HCT116 (cell line): ENCODE data around the gene CDH22. TPM values are rescaled to one million over a fixed set of nuclear protein-coding genes. Genes with fewer than 3 reads are reported as not detected.

Experiments
- ATAC-seq: fragments of 200-7000 bp; cut with Tn5 transposase; 2 replicates; pipeline ENCODE4 v1.9.1; 2020; ENCODE audit warnings: mild to moderate bottlenecking, moderate library complexity
- BruUV-seq: library from RNA; stranded (reverse); fragments of 400-500 nt; replicated peaks from 2 replicates; lab custom pipeline; 2021; lab: Mats Ljungman, UMichigan
- CTCF ChIA-PET: fragments of 300-600 bp; sonication (Branson Sonifier 250); formaldehyde crosslinking; loops from one replicate; lab custom pipeline; 2021; ENCODE audit warnings: antibody characterized with exemption; lab: Charles Lee
- POLR2A ChIA-PET: fragments of 300-600, 350-600 bp; sonication (Branson Sonifier 250); formaldehyde crosslinking; loops from one replicate; lab custom pipeline; 2021; ENCODE audit warnings: antibody characterized with exemption; lab: Charles Lee
- RAD21 ChIA-PET, 2 experiments: fragments of 300-600 bp; sonication (Branson Sonifier 250); formaldehyde crosslinking; loops; one replicate each; lab custom pipeline; 2023; ENCODE audit warnings: low total read pairs in 2 of 2; ENCODE audit not compliant: uncharacterized antibody in 2 of 2, unreplicated experiment in 2 of 2, low non-redundant PET in 1 of 2; lab: Charles Lee
- DNase-seq: peaks from one replicate; pipeline ENCODE4 v3.0.0-alpha.2; 2010; ENCODE audit warnings: low read depth, low spot score
- H2AFZ ChIP-seq: fragments of 200-600 bp; shearing (Covaris generic), sonication (generic); 2 replicates; pipeline ENCODE4 v1.6.1; 2017; ENCODE audit warnings: low read depth, mixed run types, mixed read lengths, antibody characterized with exemption, low read length; ENCODE audit not compliant: poor library complexity, severe bottlenecking
- H3K27ac ChIP-seq: 2 replicates; pipeline ENCODE4 v1.5.1; 2012; ENCODE audit warnings: low read depth, low read length
- H3K27me3 ChIP-seq: fragments of 200-600 bp; sonication (generic); 2 replicates; pipeline ENCODE4 v1.6.1; 2016; ENCODE audit warnings: mixed run types, low read length, mixed read lengths; ENCODE audit not compliant: insufficient read depth
- H3K36me3 ChIP-seq, 2 experiments: fragments of 200-500 bp in 1 of 2; fragments of 200-600 bp in 1 of 2; sonication (Bioruptor generic) in 1 of 2; sonication (generic) in 1 of 2; 2 replicates each; pipeline versions ENCODE4 v1.5.1 to v1.6.1; 2014 to 2016; ENCODE audit warnings: low read length in 2 of 2, inconsistent platforms in 1 of 2, mixed read lengths in 1 of 2, mixed run types in 1 of 2; ENCODE audit not compliant: insufficient read depth in 2 of 2, control insufficient read depth in 1 of 2
- H3K4me1 ChIP-seq, 2 experiments: fragments of 200-600 bp in 1 of 2; sonication (generic) in 1 of 2; 2 replicates each; pipeline versions ENCODE4 v1.5.1 to v1.6.1; 2012 to 2017; ENCODE audit warnings: low read length in 2 of 2, inconsistent platforms in 1 of 2, mild to moderate bottlenecking in 1 of 2, mixed read lengths in 1 of 2, mixed run types in 1 of 2, moderate library complexity in 1 of 2; ENCODE audit not compliant: insufficient read depth in 2 of 2, control insufficient read depth in 1 of 2
- H3K4me2 ChIP-seq: fragments of 200-600 bp; sonication (generic); 2 replicates; pipeline ENCODE4 v1.6.1; 2017; ENCODE audit warnings: mixed run types, low read length, mixed read lengths
- H3K4me3 ChIP-seq, 2 experiments: fragments of 200-600 bp in 1 of 2; sonication (generic) in 1 of 2; replicated peaks in 1 of 2; 2 replicates each; pipeline ENCODE4 v1.5.1; 2011 to 2016; ENCODE audit warnings: low read length in 2 of 2, control low read depth in 1 of 2, low read depth in 1 of 2, mild to moderate bottlenecking in 1 of 2, mixed read lengths in 1 of 2, mixed run types in 1 of 2
- H3K79me2 ChIP-seq: fragments of 200-600 bp; sonication (generic); 2 replicates; pipeline ENCODE4 v1.6.1; 2017; ENCODE audit warnings: mild to moderate bottlenecking, mixed run types, low read length, moderate library complexity, mixed read lengths; ENCODE audit not compliant: insufficient read depth
- H3K9ac ChIP-seq: fragments of 200-600 bp; sonication (generic); 2 replicates; pipeline ENCODE4 v1.6.1; 2016; ENCODE audit warnings: low read length, mixed read lengths
- H3K9me2 ChIP-seq: fragments of 200-600 bp; sonication (generic), shearing (Covaris generic); 2 replicates; pipeline ENCODE4 v1.6.1; 2017; ENCODE audit warnings: mixed run types, mild to moderate bottlenecking, moderate library complexity; ENCODE audit not compliant: insufficient read depth
- H3K9me3 ChIP-seq, 2 experiments: fragments of 200-500 bp in 1 of 2; fragments of 200-600 bp in 1 of 2; sonication (Bioruptor generic) in 1 of 2; sonication (generic) in 1 of 2; 2 replicates each; pipeline ENCODE4 v1.6.1; 2014 to 2017; ENCODE audit warnings: low read length in 2 of 2, mixed read lengths in 2 of 2, inconsistent platforms in 1 of 2, low read depth in 1 of 2, mild to moderate bottlenecking in 1 of 2, mixed run types in 1 of 2, moderate library complexity in 1 of 2; ENCODE audit not compliant: control insufficient read depth in 1 of 2, insufficient read depth in 1 of 2
- H4K20me1 ChIP-seq: fragments of 200-600 bp; sonication (generic), shearing (Covaris generic); 2 replicates; pipeline ENCODE4 v1.6.1; 2017; ENCODE audit warnings: mixed run types, mild to moderate bottlenecking, moderate library complexity; ENCODE audit not compliant: insufficient read depth
- CBX3 ChIP-seq: IDR thresholded peaks from 2 replicates; pipeline ENCODE4 v1.6.1; 2012; ENCODE audit warnings: low read depth
- CEBPB ChIP-seq: IDR thresholded peaks from 2 replicates; pipeline ENCODE4 v1.6.1; 2012; ENCODE audit warnings: low read depth
- EGR1 ChIP-seq: IDR thresholded peaks from 2 replicates; pipeline ENCODE4 v1.6.1; 2012; ENCODE audit warnings: low read depth
- EZH2 ChIP-seq: fragments of 200-600 bp; sonication (generic); IDR thresholded peaks from 2 replicates; pipeline ENCODE4 v1.6.1; 2017; ENCODE audit warnings: antibody characterized with exemption, mixed run types
- FOSL1 ChIP-seq: IDR thresholded peaks from 2 replicates; pipeline ENCODE4 v1.6.1; 2012; ENCODE audit warnings: low read depth
- MAX ChIP-seq: IDR thresholded peaks from 2 replicates; pipeline ENCODE4 v1.6.1; 2012
- POLR2A ChIP-seq: IDR thresholded peaks from 2 replicates; pipeline ENCODE4 v1.7.0; 2011; ENCODE audit warnings: borderline replicate concordance; ENCODE audit not compliant: insufficient read depth, insufficient read length; ENCODE audit errors: extremely low read depth
- POLR2AphosphoS5 ChIP-seq: IDR thresholded peaks from 2 replicates; pipeline ENCODE4 v1.6.1; 2011; ENCODE audit warnings: mild to moderate bottlenecking, low read depth, low read length, moderate library complexity
- RAD21 ChIP-seq: IDR thresholded peaks from 2 replicates; pipeline ENCODE4 v1.6.1; 2012; ENCODE audit warnings: low read depth, mild to moderate bottlenecking
- SIN3A ChIP-seq: IDR thresholded peaks from 2 replicates; pipeline ENCODE4 v1.6.1; 2012; ENCODE audit warnings: low read depth
- SP1 ChIP-seq: IDR thresholded peaks from 2 replicates; pipeline ENCODE4 v1.6.1; 2012; ENCODE audit warnings: low read depth
- YY1 ChIP-seq: IDR thresholded peaks from 2 replicates; pipeline ENCODE4 v1.6.1; 2011; ENCODE audit warnings: low read length, low read depth, moderate library complexity, mild to moderate bottlenecking; ENCODE audit not compliant: insufficient replicate concordance; ENCODE audit errors: extremely low read depth
- ZBTB33 ChIP-seq: IDR thresholded peaks from 2 replicates; pipeline ENCODE4 v1.6.1; 2011; ENCODE audit warnings: mild to moderate bottlenecking, low read length, moderate library complexity; ENCODE audit not compliant: insufficient replicate concordance; ENCODE audit errors: extremely low read depth
- ZNF274 ChIP-seq: fragments of 200-500 bp; sonication (Bioruptor generic); IDR thresholded peaks from 2 replicates; pipeline ENCODE4 v1.6.1; 2014; ENCODE audit warnings: mild to moderate bottlenecking, low read depth, low read length, inconsistent platforms
- intact Hi-C: fragments of 100-400 bp; cut with micrococcal nuclease; formaldehyde crosslinking; loops from 2 replicates; pipeline ENCODE4 v1.10.0; 2022
- total RNA-seq: library from RNA; stranded (reverse); gene quantifications from one replicate; pipeline ENCODE4 v1.2.1, GENCODE V29; 2021; ENCODE audit not compliant: unreplicated experiment
- TF ChIP-seq, protein P1 (sequence below): IDR thresholded peaks from 2 replicates; pipeline ENCODE4 v1.6.1; 2012

Gene CDH22
- total RNA-seq, 1 experiment from 2014 or later = 1.8 TPM

GRCh38 chr20:46284040-46284427 lies 24.3 kb downstream of the CDH22 start:
- BruUV-seq = no TSS peak
- intact Hi-C loops = no loop called here
- Histone ChIP-seq H2AFZ (no peak overlapping the region), H3K27me3 (no peaks in the 10 kb centered on the region)
- POLR2A ChIA-PET = no interaction called here
- ATAC-seq (no peak), DNase-seq (no peak)
- TF ChIP-seq YY1 (no peak), POLR2AphosphoS5 (no peak), POLR2A (no peak), ZBTB33 (no peak), EZH2 (no peak), CEBPB (no peak), MAX (no peak), SIN3A (no peak), ZNF274 (no peak), RAD21 (no peak), CBX3 (no peak), FOSL1 (no peak), SP1 (no peak), EGR1 (no peak)
- TF ChIP-seq, protein P1, sequence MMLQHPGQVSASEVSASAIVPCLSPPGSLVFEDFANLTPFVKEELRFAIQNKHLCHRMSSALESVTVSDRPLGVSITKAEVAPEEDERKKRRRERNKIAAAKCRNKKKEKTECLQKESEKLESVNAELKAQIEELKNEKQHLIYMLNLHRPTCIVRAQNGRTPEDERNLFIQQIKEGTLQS = no peak
- TF ChIP-seq, all 23 proteins: peak for 0
- no peaks in the 10 kb centered on the region for H3K9me3 ChIP-seq
- H3K4me3 ChIP-seq = no peak overlapping the region
- H3K4me2 ChIP-seq = no peak overlapping the region
- H3K9me2 ChIP-seq = no peaks in the 10 kb centered on the region
- H3K79me2 ChIP-seq = no peaks in the 10 kb centered on the region
- H3K9ac ChIP-seq = no peak overlapping the region
- RAD21 ChIA-PET = no interaction called here
- no peak overlapping the region for H3K27ac ChIP-seq
- H3K4me1 ChIP-seq = peaks cover 0 to 11% of the 10 kb centered on the region in 2 experiments; a peak in 2 of 4 replicates
- no peaks in the 10 kb centered on the region for H3K36me3 ChIP-seq
- H4K20me1 ChIP-seq = no peaks in the 10 kb centered on the region
- CTCF ChIA-PET = interaction anchor here (0.7 kb wide), 1 partner anchor 28 kb away, joined by 3 read pairs; no protein-coding TSS in a partner anchor
